Activated T-helper 1 cell treated with Interleukin-2 at 50 U/mL for 16 hours (primary cell): ENCODE measurements around the gene MYL9.

Experiments
- DNase-seq: peaks from one replicate; pipeline ENCODE4 v3.0.0-alpha.2; 2020; ENCODE audit warnings: low read depth

Gene MYL9

GRCh38 chr20:36526521-36527011, 14.8 kb upstream of the MYL9 start:
- DNase-seq: no peak

GRCh38 chr20:36527331-36528125, 13.8 kb upstream of the MYL9 start:
- DNase-seq: no peak

- DNase-seq: no peak
These were observed 13.0 kb upstream of the MYL9 start for GRCh38 chr20:36528176-36528874.

GRCh38 chr20:36528875-36529417, 12.4 kb upstream of the MYL9 start:
- DNase-seq: no peak

- no peak for DNase-seq
These were observed 8.9 kb upstream of the MYL9 start for GRCh38 chr20:36532388-36532787.

- no peak for DNase-seq
These were observed 8.5 kb upstream of the MYL9 start for GRCh38 chr20:36532822-36533221.

GRCh38 chr20:36538026-36538722, 3.1 kb upstream of the MYL9 start:
- DNase-seq: no peak

GRCh38 chr20:36540551-36541211, 638 bp upstream of the MYL9 start:
- no peak for DNase-seq

- DNase-seq: no peak
These were observed 609 bp downstream of the MYL9 start for GRCh38 chr20:36541768-36542488.

- DNase-seq: no peak
These were observed 1.3 kb downstream of the MYL9 start for GRCh38 chr20:36542516-36543183.

- DNase-seq: no peak
These were observed 2.1 kb downstream of the MYL9 start for GRCh38 chr20:36543184-36544133.

GRCh38 chr20:36544134-36545018, 3.1 kb downstream of the MYL9 start:
- DNase-seq: no peak

- no peak for DNase-seq
These were observed 4.9 kb downstream of the MYL9 start for GRCh38 chr20:36546111-36546736.

- no peak for DNase-seq
These were observed 6.1 kb downstream of the MYL9 start for GRCh38 chr20:36547186-36548005.

GRCh38 chr20:36548006-36548315, 6.6 kb downstream of the MYL9 start:
- no peak for DNase-seq

- no peak for DNase-seq
These were observed 7.6 kb downstream of the MYL9 start for GRCh38 chr20:36548704-36549627.
